Bronchial epithelial cell (primary cell): ENCODE measurements around the gene CREB5. TPM values are rescaled to one million over a fixed set of nuclear protein-coding genes. Genes with fewer than 3 reads are reported as not detected.

ENCODE experiments used
- DNase-seq: peaks from one replicate; pipeline ENCODE4 v3.0.0-alpha.2; 2010; ENCODE audit warnings: low read depth
- FAIRE-seq: peaks from 2 replicates; lab custom pipeline; 2011; peaks lifted over from hg19 to GRCh38; lab: Jason Lieb, UNC
- H3K27me3 ChIP-seq: 2 replicates; pipeline ENCODE4 v1.5.1; 2011; ENCODE audit warnings: low read length; ENCODE audit not compliant: control insufficient read depth, insufficient read depth
- H3K36me3 ChIP-seq: 2 replicates; pipeline ENCODE4 v1.5.1; 2011; ENCODE audit warnings: low read length; ENCODE audit not compliant: control insufficient read depth, insufficient read depth
- H3K4me3 ChIP-seq: 2 replicates; pipeline ENCODE4 v1.5.1; 2011; ENCODE audit warnings: mild to moderate bottlenecking, low read depth, low read length, control low read depth
- total RNA-seq: library from RNA; depleted of rRNA; stranded (reverse); fragments of >200 nt; gene quantifications from 2 replicates; pipeline ENCODE4 v1.2.1, GENCODE V29; 2014
- TF ChIP-seq, protein P1 (sequence below): IDR thresholded peaks from 2 replicates; pipeline ENCODE4 v1.5.1; 2011; ENCODE audit warnings: mild to moderate bottlenecking, moderate library complexity, low read length, control low read depth, inconsistent platforms; ENCODE audit not compliant: insufficient read depth, severe bottlenecking

Gene CREB5
- total RNA-seq, 1 donor from 2014 or later: 2.1 TPM

DNA sequence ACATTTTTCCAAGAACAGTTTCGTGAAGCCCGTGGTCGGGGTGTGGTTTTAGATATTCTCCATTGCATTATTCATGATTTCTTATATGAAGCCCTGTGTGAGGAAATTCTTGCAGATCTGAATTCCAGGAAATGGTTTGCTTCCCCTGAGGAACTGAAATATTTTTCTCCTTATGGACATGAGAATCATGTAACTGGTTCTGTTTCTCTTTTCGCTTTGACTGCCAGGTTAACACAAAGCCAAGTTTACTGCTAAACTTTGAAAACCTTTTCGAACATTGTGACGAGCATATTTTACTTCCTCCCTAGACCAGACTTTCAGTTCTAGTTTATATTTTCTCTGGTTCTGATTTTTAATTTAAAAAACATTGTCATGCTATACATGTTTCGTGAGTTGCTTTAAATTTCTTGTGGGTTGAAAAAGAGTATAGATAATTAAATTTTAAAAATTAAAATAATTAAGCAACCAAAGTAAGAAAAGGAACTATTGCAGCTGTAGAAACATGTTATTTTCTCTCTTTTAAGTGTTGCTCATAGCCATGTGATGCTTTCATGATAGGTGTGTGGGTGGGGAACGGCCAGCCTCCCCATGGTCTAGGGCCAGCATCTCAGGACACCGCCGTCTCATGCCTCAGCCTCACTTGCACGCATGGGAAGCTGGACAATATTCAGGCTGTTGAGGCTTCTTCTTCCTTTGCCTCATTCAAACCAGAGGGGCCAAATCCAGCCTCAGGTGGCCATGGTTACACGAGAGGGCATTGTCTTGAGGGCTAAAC is 97.1 kb downstream of the CREB5 start:
- TF ChIP-seq, protein P1, sequence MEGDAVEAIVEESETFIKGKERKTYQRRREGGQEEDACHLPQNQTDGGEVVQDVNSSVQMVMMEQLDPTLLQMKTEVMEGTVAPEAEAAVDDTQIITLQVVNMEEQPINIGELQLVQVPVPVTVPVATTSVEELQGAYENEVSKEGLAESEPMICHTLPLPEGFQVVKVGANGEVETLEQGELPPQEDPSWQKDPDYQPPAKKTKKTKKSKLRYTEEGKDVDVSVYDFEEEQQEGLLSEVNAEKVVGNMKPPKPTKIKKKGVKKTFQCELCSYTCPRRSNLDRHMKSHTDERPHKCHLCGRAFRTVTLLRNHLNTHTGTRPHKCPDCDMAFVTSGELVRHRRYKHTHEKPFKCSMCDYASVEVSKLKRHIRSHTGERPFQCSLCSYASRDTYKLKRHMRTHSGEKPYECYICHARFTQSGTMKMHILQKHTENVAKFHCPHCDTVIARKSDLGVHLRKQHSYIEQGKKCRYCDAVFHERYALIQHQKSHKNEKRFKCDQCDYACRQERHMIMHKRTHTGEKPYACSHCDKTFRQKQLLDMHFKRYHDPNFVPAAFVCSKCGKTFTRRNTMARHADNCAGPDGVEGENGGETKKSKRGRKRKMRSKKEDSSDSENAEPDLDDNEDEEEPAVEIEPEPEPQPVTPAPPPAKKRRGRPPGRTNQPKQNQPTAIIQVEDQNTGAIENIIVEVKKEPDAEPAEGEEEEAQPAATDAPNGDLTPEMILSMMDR: no peak
- no peak overlapping the region for H3K4me3 ChIP-seq
- H3K36me3 ChIP-seq: no peaks in the 10 kb centered on the region
- DNase-seq (no peak), FAIRE-seq (no peak)
- peaks cover 3% of the 10 kb centered on the region for H3K27me3 ChIP-seq

DNA sequence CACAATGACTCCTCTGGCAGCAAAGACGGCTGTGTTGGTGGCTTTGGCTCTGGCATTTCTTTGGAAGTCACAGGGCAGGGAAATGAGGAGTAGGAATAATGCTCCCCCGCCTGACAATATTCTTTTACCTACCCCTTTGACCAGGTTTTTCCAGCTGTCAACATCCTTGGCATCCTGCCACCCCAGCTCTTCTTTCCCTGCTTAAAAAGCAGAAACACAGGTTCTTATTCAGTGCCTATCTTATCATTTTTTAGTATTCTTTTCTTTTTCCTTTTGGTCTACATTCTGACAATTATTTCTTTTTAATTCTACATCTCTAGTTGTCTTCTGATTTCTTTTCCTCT is 97.7 kb downstream of the CREB5 start:
- FAIRE-seq: no peak
- Histone ChIP-seq H3K36me3 (no peaks in the 10 kb centered on the region), H3K27me3 (peaks cover 3% of the 10 kb centered on the region), H3K4me3 (no peak overlapping the region)
- no peak for DNase-seq
- TF ChIP-seq, protein P1: no peak

DNA sequence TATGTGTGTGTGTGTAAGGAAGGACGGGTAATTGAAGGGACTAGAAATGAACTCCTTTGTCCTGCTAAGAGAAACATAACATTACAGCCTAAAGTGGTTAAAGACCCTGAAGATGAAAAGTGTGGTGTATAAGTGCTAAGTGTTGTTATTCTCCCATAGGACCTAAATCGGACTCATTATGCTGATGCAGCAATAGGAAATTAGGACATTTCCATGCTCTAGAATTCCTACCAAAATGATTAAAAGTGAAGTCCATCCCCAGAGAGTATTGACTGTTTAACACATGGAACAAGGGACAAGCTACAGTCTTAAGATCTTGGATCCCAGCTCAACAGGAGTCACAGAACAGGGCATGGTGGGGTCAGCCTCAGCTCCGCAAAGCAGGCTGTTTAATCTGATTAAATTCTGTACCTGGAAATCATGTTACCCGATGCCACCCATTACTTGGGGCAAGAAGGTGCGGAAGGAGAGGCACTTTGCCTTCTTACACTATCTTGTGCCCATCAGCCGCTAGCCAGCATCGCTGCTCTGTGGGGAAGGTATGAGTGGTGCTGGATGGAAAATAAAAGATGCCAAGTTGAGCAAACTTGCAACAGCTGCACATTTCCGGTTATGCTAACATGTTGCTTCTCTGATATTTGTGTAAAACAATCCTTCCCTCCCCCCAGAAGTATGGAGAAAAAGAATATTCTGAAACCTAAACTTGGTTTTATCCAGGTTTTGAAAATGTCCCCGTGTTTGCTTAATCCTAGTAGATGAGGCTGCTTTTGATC is 100.5 kb downstream of the CREB5 start:
- TF ChIP-seq, protein P1: no peak
- DNase-seq: no peak
- no peak for FAIRE-seq

DNA sequence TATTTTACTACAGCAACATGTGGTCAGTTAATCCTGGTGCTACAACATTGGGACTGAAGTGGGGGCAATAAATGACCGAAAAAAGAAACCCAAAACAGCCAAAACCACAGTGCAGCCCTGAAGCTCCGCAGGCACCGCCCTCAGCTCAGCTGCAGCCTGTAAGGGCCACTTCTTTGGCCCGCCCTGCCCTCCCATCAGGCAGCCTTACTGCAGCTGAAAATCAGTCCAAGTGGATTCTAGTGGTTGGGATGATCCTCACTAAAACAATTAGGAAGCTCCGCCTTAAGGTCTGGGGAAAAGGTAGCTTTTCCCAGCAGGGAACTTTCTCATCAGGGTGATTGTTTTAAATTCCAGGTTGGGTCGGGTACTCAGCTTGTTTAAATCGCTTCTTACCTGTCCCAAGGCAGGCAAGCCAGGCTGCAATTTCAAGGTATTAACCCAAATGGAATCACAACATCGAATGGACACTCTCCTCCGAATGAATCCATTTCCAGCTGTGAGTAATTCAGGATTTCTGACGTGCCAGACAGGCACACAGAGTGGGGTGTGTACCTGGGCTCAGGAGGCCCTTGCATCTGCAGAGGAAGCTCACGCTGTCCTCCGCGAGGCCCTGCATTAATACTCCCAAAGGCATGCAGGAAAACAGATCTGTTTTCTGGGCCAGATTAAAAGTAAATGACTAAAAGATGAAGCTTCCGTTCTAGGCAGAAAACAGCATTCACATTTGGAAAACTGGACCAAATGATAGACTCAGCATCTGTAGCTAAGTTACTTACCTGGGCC is 104.3 kb downstream of the CREB5 start:
- no peaks in the 10 kb centered on the region for H3K36me3 ChIP-seq
- FAIRE-seq: no peak
- H3K27me3 ChIP-seq: peaks cover 2% of the 10 kb centered on the region
- no peak overlapping the region for H3K4me3 ChIP-seq
- no peak for DNase-seq
- TF ChIP-seq, protein P1: no peak

More for the DNA sequence above, 100.5 kb downstream of the CREB5 start:
- no peaks in the 10 kb centered on the region for H3K36me3 ChIP-seq
- peaks cover 3% of the 10 kb centered on the region for H3K27me3 ChIP-seq
- H3K4me3 ChIP-seq: no peak overlapping the region

DNA sequence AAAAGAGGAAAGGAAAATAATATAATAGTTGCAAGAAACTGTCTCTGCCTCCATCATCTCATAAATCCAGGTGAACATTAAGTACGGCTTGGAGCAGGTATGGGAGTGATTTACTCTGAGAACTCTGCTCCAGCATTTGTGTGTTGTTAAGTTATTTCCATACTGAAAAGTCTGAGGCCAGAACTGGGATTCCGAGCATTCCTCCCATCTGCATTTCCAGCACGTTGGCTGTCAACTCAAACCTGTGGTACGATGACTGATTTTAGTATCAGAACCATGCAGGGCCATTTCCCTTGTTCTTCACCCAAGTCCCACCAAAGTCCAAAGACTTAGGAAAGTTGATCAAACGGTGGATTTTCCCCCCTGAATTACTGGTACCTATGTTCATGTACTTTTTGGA is 104.9 kb downstream of the CREB5 start:
- DNase-seq (no peak), FAIRE-seq (no peak)
- Histone ChIP-seq H3K4me3 (no peak overlapping the region), H3K36me3 (no peaks in the 10 kb centered on the region), H3K27me3 (peaks cover 2% of the 10 kb centered on the region)
- TF ChIP-seq, protein P1: no peak
